ENCODE measurements around the gene BFSP1. TPM values are rescaled to one million over a fixed set of nuclear protein-coding genes. Genes with fewer than 3 reads are reported as not detected.
A peak's percentile ranks its signal among the peaks of the same experiment; 100 is the strongest.

The BFSP1 gene
- 1 to 10 TPM; 3.3 to 3.5 (median 3.5) TPM for polyA plus RNA-seq (ENCODE audit: insufficient read length in 4 of 4)

DNA sequence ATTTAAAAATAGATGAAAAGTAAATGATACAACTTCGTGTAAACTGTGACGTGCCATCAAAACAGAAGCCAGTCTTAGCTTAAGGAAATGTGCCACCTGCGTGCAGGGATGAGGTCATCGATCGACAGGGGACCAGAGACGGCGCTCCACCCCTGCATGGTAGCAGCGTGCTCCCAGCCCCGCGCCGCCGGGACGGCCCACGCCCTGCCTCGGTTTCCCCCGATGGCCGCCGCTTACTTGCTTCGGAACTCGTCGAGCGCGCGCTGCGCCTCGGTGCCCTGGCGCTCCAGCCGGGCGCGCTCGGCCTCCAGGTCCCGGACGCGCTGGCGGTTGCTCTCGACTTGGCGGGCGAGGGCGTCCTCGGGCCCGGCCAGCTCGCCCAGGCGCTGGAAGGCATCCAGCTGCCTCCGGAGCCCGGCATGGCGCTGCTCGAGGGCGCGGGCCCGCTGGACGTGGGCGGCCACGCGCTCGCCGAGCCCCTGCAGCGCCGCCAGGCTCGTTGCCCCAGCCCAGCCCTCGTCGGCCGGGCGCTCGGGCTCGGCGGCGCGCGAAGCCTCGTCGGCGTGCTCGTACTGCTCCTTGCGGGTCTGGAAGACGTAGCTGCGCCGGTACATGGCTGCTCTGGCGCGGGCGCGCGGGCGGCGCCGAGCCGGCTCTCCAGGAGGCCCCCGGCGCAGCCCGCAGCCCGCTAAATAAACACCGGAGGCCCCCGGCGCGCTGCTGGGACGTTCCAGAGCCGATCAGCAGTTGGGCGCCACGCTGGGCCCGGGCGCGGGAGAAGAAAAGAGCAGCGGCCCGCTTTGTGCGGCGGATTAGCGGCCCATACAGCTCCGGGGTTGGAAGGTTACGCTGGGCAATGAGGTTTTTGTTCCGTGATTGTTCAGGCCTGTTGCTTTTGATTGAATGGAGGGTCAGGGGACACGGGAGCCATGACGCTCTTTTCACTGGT is at the start of gene BFSP1:
BFSP1 (minus strand) TSS at position 664 of the 949 bp plus-strand sequence; CDS start at position 614, 50 bp downstream.
- DNase-seq (ENCODE audit: low read depth in 4 of 4, low spot score in 2 of 4) = peak in 2 of 4 donors; percentile 29 to 55

GRCh38 chr20:17580895-17581294 is 49.7 kb upstream of the BFSP1 start:
- no peak for DNase-seq (ENCODE audit: low read depth in 4 of 4, low spot score in 2 of 4)

- DNase-seq (ENCODE audit: low read depth in 4 of 4, low spot score in 2 of 4) = no peak
These were observed 48.3 kb upstream of the BFSP1 start for GRCh38 chr20:17579369-17580039.

GRCh38 chr20:17576215-17576614 is 45.0 kb upstream of the BFSP1 start:
- no peak for DNase-seq (ENCODE audit: low read depth in 4 of 4, low spot score in 2 of 4)

DNA sequence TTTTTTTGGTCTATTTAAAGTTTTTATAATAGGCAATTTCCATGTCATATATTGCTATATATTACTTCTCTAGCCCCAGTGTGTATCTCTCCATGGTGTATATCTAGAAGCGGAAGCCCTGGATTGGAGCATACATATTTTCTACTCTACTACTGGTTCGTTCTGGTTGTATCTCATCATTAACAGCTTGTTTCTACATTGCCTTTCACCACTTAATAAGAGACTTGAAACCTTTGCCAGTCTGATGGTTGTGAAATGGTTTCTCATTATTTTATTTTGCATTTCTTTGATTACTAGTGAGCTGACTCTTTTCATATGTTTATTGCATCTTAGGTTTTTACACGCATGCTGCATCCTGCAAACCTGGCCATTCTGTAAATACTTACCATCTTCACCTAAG is 42.3 kb upstream of the BFSP1 start:
- DNase-seq (ENCODE audit: low read depth in 4 of 4, low spot score in 2 of 4) = no peak

DNA sequence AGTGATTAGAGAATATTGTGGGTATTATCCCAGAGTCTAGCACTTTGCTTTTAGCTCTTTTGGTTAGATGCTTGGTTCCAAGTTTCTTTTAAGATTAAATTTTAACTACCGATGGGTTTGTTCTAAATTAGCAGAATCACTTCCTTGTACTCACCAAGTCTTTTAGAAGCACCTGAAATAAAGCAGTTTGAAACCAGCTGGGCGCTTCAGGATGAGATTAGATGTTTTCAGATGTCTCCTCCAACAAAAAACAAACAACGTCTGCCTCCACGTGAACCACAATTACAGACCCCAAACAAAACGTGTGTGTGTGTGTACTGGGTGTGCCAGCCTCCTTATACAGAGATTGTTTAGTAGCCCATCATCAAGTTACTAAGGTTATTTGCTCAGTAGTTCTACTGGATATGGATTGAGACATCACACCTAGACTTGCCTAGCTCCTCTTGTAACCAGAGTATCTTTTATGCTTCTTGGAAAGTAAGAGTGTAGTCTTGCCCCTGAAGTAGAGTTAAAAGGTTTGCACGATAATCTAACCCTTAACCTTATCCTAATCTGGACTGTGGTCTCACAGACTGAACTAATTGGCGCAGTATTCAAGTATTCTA is 41.0 kb upstream of the BFSP1 start:
- no peak for DNase-seq (ENCODE audit: low read depth in 4 of 4, low spot score in 2 of 4)

GRCh38 chr20:17571153-17571527 is 40.0 kb upstream of the BFSP1 start:
- no peak for DNase-seq (ENCODE audit: low read depth in 4 of 4, low spot score in 2 of 4)

GRCh38 chr20:17570347-17571152 is 39.4 kb upstream of the BFSP1 start:
- DNase-seq (ENCODE audit: low read depth in 4 of 4, low spot score in 2 of 4) = no peak

- peak; percentile 70 to 86 (median 82) for DNase-seq (ENCODE audit: low read depth in 4 of 4, low spot score in 2 of 4)
These were observed 38.6 kb upstream of the BFSP1 start, which contains the start of gene DSTN for GRCh38 chr20:17569616-17570346. Gene DSTN (plus strand): TSS chr20:17570075. CDS start chr20:17570209, 134 bp downstream.

- peak in 3 of 4 donors; percentile 57 to 71 (median 63) for DNase-seq (ENCODE audit: low read depth in 4 of 4, low spot score in 2 of 4)
These were observed 37.9 kb upstream of the BFSP1 start for GRCh38 chr20:17568972-17569521.

DNA sequence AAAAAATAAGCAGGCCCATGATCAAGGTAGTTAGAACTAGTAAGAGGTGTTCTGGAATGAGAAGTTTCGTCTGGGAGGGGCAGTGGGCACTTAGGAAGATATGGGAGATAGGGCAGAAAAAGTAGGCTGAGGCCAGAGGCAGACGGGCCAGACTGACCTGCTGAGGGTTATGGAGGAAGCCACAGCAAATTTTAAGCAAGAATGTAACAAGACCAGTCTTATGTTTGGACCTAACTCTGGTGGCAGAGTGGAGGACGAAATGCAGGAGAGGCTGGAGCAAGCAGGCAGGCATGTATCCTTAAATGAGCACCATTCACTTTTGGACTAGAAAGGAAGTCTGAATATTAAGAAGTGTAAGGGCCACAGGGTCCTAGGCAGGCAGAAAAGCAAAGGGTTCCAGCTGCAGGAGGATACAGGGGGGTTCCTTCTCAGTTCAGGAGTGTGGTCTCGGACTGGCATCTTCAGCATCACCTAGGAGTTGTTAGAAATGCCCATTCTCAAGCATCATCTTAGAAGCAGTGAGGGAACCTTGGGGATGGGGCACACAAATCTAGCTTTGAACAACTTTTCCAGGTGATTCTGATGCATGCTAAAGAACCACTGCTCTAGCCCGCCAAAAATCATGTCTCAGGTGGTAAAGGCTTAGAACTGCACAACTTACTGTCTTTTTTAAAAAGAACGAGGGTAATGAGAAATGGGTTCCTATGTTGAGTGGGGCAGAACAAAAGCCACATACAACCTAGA is 37.0 kb upstream of the BFSP1 start:
- no peak for DNase-seq (ENCODE audit: low read depth in 4 of 4, low spot score in 2 of 4)

GRCh38 chr20:17566345-17566744 is 35.2 kb upstream of the BFSP1 start:
- no peak for DNase-seq (ENCODE audit: low read depth in 4 of 4, low spot score in 2 of 4)

GRCh38 chr20:17565169-17565845 is 34.1 kb upstream of the BFSP1 start:
- DNase-seq (ENCODE audit: low read depth in 4 of 4, low spot score in 2 of 4) = no peak

GRCh38 chr20:17562804-17563305 is 31.7 kb upstream of the BFSP1 start:
- no peak for DNase-seq (ENCODE audit: low read depth in 4 of 4, low spot score in 2 of 4)

DNA sequence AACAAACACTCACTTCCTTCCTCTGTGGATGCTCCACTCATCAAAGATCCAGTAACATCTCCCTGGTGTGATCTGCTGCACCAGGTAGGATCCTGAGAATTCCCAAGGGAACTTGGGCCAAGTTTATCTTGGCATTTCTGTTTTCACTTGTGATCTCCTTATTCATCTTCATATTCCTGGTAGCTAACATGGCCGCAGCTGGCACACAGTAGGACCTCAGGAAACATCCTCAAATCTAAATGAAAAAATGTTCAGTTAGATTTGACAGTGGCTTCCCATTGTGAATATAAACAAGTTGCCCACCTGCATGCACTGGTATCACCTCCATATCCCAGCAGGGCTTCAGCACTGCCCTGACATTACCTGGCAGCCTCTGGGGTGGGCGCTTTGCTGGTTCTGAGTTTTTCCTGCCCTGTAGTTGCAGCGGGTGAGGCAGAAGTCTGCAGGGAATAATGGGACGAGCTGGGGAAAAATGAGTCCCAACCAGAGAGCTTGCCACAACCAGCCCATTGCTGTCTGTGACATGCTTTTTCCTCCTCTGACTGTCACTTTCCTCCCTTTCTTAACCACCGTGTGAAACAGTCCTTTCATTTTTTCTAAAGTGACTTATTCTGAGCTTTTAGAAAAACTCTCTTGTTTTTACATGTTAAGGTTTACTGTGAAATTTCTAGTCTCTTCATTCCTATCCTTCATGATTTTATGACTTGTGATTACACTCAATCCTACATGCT is 29.3 kb upstream of the BFSP1 start:
- no peak for DNase-seq (ENCODE audit: low read depth in 4 of 4, low spot score in 2 of 4)

DNA sequence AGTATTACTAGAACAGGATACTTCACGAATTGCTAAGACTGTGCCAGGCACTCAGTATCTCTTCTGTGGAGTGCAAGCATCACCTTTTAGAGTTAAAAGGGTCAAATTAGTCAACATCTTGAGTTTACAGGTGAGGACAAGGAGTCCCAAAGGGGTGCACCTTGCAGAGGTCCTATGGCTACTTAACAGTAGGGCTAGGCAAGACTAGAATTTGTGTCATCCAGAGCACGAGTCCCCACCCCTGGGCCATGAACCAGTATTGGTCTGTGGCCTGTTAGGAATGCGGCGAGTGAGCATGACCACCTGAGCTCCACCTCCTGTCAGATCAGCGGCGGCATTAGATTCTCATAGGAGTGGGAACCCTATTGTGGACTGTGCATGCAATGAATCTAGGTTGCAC is 28.2 kb upstream of the BFSP1 start:
- DNase-seq (ENCODE audit: low read depth in 4 of 4, low spot score in 2 of 4) = no peak

- DNase-seq (ENCODE audit: low read depth in 4 of 4, low spot score in 2 of 4) = no peak
These were observed 27.7 kb upstream of the BFSP1 start for GRCh38 chr20:17558941-17559304.

Measured in left renal cortex interstitium (tissue), 4 donors.